ENCODE data around the gene GPX6.

DNA sequence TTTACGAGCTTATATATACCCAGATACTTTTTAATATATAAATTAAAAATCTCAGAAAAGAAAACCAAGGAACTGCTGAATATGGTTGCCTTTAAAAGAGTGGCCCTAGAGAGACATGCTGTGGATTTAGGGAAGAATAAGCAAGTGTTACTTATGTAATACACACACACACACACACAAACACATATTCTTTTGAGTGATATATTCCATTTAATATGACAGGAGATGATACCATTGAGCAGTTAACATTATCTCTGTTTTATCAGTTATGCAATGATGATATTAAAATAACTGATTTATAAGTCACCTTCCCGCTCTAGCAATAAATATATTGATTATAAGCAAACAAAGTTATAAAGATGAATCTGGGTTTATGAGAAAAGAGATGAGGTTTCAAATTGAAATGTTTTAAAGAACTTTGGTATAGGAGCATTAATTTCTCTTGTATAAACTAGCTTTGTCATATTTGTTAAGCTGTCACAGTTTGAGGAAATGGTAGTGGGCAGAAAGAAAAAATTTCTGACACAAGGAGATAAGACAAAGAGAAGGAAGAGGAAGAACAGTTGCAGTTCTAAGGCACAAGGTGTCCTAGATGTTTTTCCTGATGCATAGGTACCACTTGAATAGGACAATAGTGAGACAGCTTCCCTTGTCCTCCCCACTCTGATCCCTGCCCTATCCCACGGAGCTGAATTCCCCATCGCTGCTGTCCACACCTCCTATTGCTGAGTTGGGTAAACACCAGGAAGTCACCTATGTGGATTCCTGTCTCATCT, 36.5 kb upstream of the GPX6 start:
- TF ChIP-seq, protein P1, sequence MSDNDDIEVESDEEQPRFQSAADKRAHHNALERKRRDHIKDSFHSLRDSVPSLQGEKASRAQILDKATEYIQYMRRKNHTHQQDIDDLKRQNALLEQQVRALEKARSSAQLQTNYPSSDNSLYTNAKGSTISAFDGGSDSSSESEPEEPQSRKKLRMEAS (IDR thresholded peaks at IDR 0.05), result no peak
- TF ChIP-seq, protein P2, sequence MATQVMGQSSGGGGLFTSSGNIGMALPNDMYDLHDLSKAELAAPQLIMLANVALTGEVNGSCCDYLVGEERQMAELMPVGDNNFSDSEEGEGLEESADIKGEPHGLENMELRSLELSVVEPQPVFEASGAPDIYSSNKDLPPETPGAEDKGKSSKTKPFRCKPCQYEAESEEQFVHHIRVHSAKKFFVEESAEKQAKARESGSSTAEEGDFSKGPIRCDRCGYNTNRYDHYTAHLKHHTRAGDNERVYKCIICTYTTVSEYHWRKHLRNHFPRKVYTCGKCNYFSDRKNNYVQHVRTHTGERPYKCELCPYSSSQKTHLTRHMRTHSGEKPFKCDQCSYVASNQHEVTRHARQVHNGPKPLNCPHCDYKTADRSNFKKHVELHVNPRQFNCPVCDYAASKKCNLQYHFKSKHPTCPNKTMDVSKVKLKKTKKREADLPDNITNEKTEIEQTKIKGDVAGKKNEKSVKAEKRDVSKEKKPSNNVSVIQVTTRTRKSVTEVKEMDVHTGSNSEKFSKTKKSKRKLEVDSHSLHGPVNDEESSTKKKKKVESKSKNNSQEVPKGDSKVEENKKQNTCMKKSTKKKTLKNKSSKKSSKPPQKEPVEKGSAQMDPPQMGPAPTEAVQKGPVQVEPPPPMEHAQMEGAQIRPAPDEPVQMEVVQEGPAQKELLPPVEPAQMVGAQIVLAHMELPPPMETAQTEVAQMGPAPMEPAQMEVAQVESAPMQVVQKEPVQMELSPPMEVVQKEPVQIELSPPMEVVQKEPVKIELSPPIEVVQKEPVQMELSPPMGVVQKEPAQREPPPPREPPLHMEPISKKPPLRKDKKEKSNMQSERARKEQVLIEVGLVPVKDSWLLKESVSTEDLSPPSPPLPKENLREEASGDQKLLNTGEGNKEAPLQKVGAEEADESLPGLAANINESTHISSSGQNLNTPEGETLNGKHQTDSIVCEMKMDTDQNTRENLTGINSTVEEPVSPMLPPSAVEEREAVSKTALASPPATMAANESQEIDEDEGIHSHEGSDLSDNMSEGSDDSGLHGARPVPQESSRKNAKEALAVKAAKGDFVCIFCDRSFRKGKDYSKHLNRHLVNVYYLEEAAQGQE (IDR thresholded peaks at IDR 0.05; ENCODE audit: low read depth), result no peak
- TF ChIP-seq CEBPB (IDR thresholded peaks at IDR 0.05) (no peak), EP300 (IDR thresholded peaks at IDR 0.05; ENCODE audit: borderline replicate concordance) (no peak), TAF1 (IDR thresholded peaks at IDR 0.05; ENCODE audit: low read depth) (no peak), TEAD4 (IDR thresholded peaks at IDR 0.05) (no peak), RAD21 (IDR thresholded peaks at IDR 0.05; ENCODE audit: low read depth) (no peak)
- TF ChIP-seq, protein P3, sequence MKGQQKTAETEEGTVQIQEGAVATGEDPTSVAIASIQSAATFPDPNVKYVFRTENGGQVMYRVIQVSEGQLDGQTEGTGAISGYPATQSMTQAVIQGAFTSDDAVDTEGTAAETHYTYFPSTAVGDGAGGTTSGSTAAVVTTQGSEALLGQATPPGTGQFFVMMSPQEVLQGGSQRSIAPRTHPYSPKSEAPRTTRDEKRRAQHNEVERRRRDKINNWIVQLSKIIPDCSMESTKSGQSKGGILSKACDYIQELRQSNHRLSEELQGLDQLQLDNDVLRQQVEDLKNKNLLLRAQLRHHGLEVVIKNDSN (IDR thresholded peaks at IDR 0.05), result no peak

Measured in Ishikawa (cell line).